ENCODE data around the gene SECISBP2. TPM values are rescaled to one million over a fixed set of nuclear protein-coding genes. Genes with fewer than 3 reads are reported as not detected.

The SECISBP2 gene
- total RNA-seq, 1 donor from 2014 or later, result 32.3 TPM

- DNase-seq (ENCODE audit: low read depth), result no peak
- H3K4me3 ChIP-seq (ENCODE audit: low read depth, low read length), result no peak overlapping the region
- TF ChIP-seq, protein P1, sequence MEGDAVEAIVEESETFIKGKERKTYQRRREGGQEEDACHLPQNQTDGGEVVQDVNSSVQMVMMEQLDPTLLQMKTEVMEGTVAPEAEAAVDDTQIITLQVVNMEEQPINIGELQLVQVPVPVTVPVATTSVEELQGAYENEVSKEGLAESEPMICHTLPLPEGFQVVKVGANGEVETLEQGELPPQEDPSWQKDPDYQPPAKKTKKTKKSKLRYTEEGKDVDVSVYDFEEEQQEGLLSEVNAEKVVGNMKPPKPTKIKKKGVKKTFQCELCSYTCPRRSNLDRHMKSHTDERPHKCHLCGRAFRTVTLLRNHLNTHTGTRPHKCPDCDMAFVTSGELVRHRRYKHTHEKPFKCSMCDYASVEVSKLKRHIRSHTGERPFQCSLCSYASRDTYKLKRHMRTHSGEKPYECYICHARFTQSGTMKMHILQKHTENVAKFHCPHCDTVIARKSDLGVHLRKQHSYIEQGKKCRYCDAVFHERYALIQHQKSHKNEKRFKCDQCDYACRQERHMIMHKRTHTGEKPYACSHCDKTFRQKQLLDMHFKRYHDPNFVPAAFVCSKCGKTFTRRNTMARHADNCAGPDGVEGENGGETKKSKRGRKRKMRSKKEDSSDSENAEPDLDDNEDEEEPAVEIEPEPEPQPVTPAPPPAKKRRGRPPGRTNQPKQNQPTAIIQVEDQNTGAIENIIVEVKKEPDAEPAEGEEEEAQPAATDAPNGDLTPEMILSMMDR (conservative IDR thresholded peaks at IDR 0.05; ENCODE audit: low read depth, low read length), result no peak
Observed at GRCh38 chr9:89400403-89401116, 82.3 kb downstream of the SECISBP2 start.

GRCh38 chr9:89402695-89403427, 84.6 kb downstream of the SECISBP2 start:
- TF ChIP-seq, protein P1 (conservative IDR thresholded peaks at IDR 0.05; ENCODE audit: low read depth, low read length), result no peak
- no peak for DNase-seq (ENCODE audit: low read depth)
- no peak overlapping the region for H3K4me3 ChIP-seq (ENCODE audit: low read depth, low read length)

DNA sequence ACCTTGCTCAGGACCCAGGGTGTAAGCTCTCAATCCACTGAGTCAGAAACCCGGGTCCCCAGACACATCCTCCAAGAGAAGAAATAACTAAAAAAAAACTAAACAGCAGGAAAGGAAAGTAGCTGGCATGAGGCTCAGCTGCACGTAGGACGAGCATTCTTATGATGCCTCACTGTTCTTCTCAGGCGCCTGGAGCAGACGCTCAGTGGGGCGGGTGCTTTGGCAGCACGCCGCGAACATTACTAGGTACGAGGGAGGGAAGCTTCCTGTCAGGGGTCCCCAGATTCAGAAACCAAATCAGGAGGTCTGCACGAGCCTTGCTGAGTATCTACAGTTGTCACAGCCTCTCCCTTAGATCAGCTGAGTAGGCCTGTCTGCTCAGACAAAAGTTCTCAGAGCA, 85.8 kb downstream of the SECISBP2 start:
- no peak for DNase-seq (ENCODE audit: low read depth)
- no peak overlapping the region for H3K4me3 ChIP-seq (ENCODE audit: low read depth, low read length)
- TF ChIP-seq, protein P1 (conservative IDR thresholded peaks at IDR 0.05; ENCODE audit: low read depth, low read length), result no peak

GRCh38 chr9:89405826-89406225, 87.5 kb downstream of the SECISBP2 start:
- TF ChIP-seq, protein P1 (conservative IDR thresholded peaks at IDR 0.05; ENCODE audit: low read depth, low read length), result no peak
- DNase-seq (ENCODE audit: low read depth), result no peak
- no peak overlapping the region for H3K4me3 ChIP-seq (ENCODE audit: low read depth, low read length)

- TF ChIP-seq, protein P1 (conservative IDR thresholded peaks at IDR 0.05; ENCODE audit: low read depth, low read length), result no peak
- DNase-seq (ENCODE audit: low read depth), result no peak
- no peak overlapping the region for H3K4me3 ChIP-seq (ENCODE audit: low read depth, low read length)
Observed at GRCh38 chr9:89407070-89407469, 88.8 kb downstream of the SECISBP2 start.

DNA sequence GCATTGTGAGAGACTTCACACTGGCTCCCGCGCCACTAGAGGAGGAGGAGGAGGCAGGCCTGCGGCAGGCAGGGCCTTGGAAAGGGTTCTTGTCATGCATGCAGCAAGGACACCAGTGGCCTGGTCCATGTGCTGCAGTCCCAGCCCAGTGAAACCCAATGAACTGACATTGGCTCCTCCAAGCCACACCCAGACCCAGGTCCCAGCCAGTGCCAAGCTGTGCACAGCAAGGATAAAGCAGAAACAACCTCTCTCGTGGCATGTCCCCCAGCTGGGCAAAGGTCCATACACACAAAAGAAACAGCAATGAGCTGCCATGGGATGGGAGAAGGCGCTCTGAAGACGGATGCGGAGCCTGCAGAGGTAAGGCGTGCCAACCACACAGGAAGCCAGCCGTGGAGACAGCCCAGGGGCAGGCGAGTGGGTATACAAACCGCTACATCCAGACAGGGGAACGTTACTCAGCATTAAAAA, 90.4 kb downstream of the SECISBP2 start:
- no peak for DNase-seq (ENCODE audit: low read depth)
- no peak overlapping the region for H3K4me3 ChIP-seq (ENCODE audit: low read depth, low read length)
- TF ChIP-seq, protein P1 (conservative IDR thresholded peaks at IDR 0.05; ENCODE audit: low read depth, low read length), result no peak

Other genes starting within 250 kb of the SECISBP2 start
- 4.1 and 5.1 TPM in 2 replicates for gene SHC3, start 139.7 kb upstream of the SECISBP2 start, total RNA-seq
- gene CKS2, start 7.3 kb upstream of the SECISBP2 start, total RNA-seq, result 414 and 790 TPM in 2 replicates
- 8.0 and 12.3 TPM in 2 replicates for gene SEMA4D, start 179.6 kb downstream of the SECISBP2 start, total RNA-seq